Right atrium auricular region (tissue), 2 donors: ENCODE data around the gene CYP8B1. TPM values are rescaled to one million over a fixed set of nuclear protein-coding genes. Genes with fewer than 3 reads are reported as not detected.

Source experiments
- DNase-seq: peaks from one replicate; pipeline ENCODE4 v3.0.0-alpha.2; 2019; ENCODE audit warnings: low spot score
- H3K27ac ChIP-seq, 2 donors: fragments of 200-600 bp; sonication (generic); 1 replicate in 1 of 2; 2 replicates in 1 of 2; pipeline ENCODE4 v1.5.1; 2016 to 2019
- H3K27me3 ChIP-seq, 2 donors: fragments of 200-600 bp; sonication (generic); one replicate each; pipeline versions ENCODE4 v1.5.1 to v1.6.0; 2017 to 2019
- H3K36me3 ChIP-seq: fragments of 200-600 bp; sonication (generic); one replicate; pipeline ENCODE4 v1.5.1; 2016
- H3K4me1 ChIP-seq, 2 donors: fragments of 200-600 bp; sonication (generic); one replicate each; pipeline versions ENCODE4 v1.5.1 to v1.6.0; 2017 to 2019
- H3K4me3 ChIP-seq, 2 donors: fragments of 200-600 bp; sonication (generic); 1 replicate in 1 of 2; 2 replicates in 1 of 2; pipeline ENCODE4 v1.5.1; 2017 to 2019; ENCODE audit warnings: mild to moderate bottlenecking in 1 of 2, moderate library complexity in 1 of 2
- H3K9me3 ChIP-seq, 2 donors: fragments of 200-600 bp; sonication (generic); one replicate each; pipeline ENCODE4 v1.5.1; 2019
- total RNA-seq, 2 donors: library from RNA; depleted of rRNA; stranded (reverse); fragments of >200 nt; gene quantifications; one replicate each; pipeline ENCODE4 v1.1.0, GENCODE V29; 2016
- TF ChIP-seq, protein P1 (sequence below), 2 donors: fragments of 200-600 bp; sonication (generic); IDR thresholded peaks; one replicate each; pipeline ENCODE4 v1.5.1; 2019; ENCODE audit warnings: antibody characterized with exemption in 2 of 2

The CYP8B1 gene, protein sequence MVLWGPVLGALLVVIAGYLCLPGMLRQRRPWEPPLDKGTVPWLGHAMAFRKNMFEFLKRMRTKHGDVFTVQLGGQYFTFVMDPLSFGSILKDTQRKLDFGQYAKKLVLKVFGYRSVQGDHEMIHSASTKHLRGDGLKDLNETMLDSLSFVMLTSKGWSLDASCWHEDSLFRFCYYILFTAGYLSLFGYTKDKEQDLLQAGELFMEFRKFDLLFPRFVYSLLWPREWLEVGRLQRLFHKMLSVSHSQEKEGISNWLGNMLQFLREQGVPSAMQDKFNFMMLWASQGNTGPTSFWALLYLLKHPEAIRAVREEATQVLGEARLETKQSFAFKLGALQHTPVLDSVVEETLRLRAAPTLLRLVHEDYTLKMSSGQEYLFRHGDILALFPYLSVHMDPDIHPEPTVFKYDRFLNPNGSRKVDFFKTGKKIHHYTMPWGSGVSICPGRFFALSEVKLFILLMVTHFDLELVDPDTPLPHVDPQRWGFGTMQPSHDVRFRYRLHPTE
- total RNA-seq = not detected

GRCh38 chr3:42875325-42876151 lies at the start of gene CYP8B1:
Gene CYP8B1 (minus strand): TSS chr3:42875879. CDS start chr3:42875816, 63 bp downstream.
- DNase-seq = no peak
- TF ChIP-seq, protein P1, sequence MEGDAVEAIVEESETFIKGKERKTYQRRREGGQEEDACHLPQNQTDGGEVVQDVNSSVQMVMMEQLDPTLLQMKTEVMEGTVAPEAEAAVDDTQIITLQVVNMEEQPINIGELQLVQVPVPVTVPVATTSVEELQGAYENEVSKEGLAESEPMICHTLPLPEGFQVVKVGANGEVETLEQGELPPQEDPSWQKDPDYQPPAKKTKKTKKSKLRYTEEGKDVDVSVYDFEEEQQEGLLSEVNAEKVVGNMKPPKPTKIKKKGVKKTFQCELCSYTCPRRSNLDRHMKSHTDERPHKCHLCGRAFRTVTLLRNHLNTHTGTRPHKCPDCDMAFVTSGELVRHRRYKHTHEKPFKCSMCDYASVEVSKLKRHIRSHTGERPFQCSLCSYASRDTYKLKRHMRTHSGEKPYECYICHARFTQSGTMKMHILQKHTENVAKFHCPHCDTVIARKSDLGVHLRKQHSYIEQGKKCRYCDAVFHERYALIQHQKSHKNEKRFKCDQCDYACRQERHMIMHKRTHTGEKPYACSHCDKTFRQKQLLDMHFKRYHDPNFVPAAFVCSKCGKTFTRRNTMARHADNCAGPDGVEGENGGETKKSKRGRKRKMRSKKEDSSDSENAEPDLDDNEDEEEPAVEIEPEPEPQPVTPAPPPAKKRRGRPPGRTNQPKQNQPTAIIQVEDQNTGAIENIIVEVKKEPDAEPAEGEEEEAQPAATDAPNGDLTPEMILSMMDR (IDR thresholded peaks at IDR 0.05) = no peak
- H3K9me3 ChIP-seq = no peaks in the 10 kb centered on the region
- no peak within 1 kb of the TSS for H3K4me3 ChIP-seq
- H3K36me3 ChIP-seq = no peaks in the 10 kb centered on the region
- peaks cover 0 to 22% of the 10 kb centered on the region in 2 donors for H3K4me1 ChIP-seq
- no peak within 1 kb of the TSS for H3K27ac ChIP-seq
- H3K27me3 ChIP-seq = no peaks in the 10 kb centered on the region

DNA sequence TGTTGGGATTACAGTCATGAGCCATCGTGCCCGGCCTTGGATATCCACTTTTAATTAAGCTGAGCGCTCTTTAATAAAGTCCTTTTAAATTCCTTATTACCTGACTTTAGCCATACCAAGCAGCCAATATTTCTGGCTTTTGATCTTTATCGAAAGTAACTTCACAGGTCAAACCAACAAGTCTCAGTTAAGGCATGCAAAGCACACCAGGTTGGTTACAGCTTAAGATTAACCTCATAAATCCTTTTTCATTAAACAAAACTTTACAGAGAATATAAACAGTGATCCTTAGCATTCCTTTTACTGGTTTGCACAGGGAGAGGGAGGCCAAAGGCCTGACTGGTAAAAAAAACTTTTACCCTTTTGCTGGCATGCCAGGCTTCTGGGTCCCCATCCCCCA lies 47.9 kb upstream of the CYP8B1 start:
- Histone ChIP-seq H3K9me3 (peaks cover 0 to 13% of the 10 kb centered on the region in 2 donors), H3K36me3 (no peaks in the 10 kb centered on the region), H3K27ac (no peak overlapping the region), H3K27me3 (no peaks in the 10 kb centered on the region), H3K4me3 (no peak overlapping the region), H3K4me1 (no peaks in the 10 kb centered on the region)
- DNase-seq = no peak
- TF ChIP-seq, protein P1 (IDR thresholded peaks at IDR 0.05) = no peak

GRCh38 chr3:42914771-42915515 lies 39.3 kb upstream of the CYP8B1 start:
- Histone ChIP-seq H3K27me3 (no peaks in the 10 kb centered on the region), H3K4me1 (no peaks in the 10 kb centered on the region), H3K9me3 (peaks cover 28 to 78% of the 10 kb centered on the region in 2 donors), H3K27ac (no peak overlapping the region), H3K36me3 (peaks cover 48% of the 10 kb centered on the region), H3K4me3 (no peak overlapping the region)
- DNase-seq = no peak
- TF ChIP-seq, protein P1 (IDR thresholded peaks at IDR 0.05) = no peak

DNA sequence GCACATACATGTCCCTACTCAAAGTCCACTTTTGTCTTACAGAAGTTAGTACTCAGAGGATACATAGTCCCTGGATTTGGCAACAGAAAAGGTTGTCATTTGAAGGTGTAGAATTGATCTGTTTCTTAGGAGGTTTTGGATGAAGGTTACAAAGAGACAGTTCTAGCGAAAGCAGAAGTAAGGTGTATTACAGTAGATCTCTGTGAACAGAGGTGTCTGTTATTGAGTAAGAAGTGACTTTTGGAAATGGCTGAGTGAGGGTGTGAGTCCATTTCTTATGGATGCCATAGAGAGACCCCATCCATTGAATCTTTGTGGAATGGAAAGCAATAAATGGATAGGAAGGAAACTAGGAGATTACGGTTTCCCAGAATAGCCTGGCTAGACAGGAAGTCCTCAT lies 35.9 kb upstream of the CYP8B1 start:
- peaks cover 0 to 8% of the 10 kb centered on the region in 2 donors for H3K4me1 ChIP-seq
- DNase-seq = no peak
- H3K9me3 ChIP-seq = peaks cover 24 to 52% of the 10 kb centered on the region in 2 donors
- no peak overlapping the region for H3K27ac ChIP-seq
- TF ChIP-seq, protein P1 (IDR thresholded peaks at IDR 0.05) = no peak
- peaks cover 52% of the 10 kb centered on the region for H3K36me3 ChIP-seq
- no peak overlapping the region for H3K4me3 ChIP-seq
- H3K27me3 ChIP-seq = no peaks in the 10 kb centered on the region

DNA sequence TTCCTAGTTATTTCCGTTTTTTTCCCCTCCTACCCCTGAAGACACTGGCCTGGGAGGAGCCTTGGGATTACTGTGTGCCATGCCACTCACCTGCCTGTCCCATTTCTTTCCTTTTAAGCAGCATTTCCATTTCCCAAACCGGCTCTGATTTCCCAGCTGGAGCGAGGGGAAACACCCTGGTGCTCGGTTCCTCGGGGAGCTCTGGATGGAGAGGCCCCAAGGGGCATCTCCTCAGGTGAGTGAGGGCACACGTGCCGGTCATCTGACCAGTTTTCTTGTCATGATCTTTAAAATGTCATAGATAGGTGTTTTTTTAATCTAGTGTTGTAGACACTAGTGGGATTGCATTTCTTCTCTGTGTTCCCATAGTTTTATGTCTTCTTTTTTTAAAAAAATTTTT lies 33.0 kb upstream of the CYP8B1 start:
- H3K36me3 ChIP-seq = peaks cover 34% of the 10 kb centered on the region
- no peak for DNase-seq
- peaks cover 5 to 23% of the 10 kb centered on the region in 2 donors for H3K9me3 ChIP-seq
- TF ChIP-seq, protein P1 (IDR thresholded peaks at IDR 0.05) = no peak
- no peak overlapping the region for H3K27ac ChIP-seq
- H3K4me3 ChIP-seq = no peak overlapping the region
- no peaks in the 10 kb centered on the region for H3K27me3 ChIP-seq
- peaks cover 0 to 20% of the 10 kb centered on the region in 2 donors for H3K4me1 ChIP-seq
